Measurements from ENCODE around the gene TMEM54. TPM values are rescaled to one million over a fixed set of nuclear protein-coding genes. Genes with fewer than 3 reads are reported as not detected.

The TMEM54 gene
- total and polyA plus RNA-seq, 11 donors: 5.6 to 15.9 (median 9.3) TPM

DNA sequence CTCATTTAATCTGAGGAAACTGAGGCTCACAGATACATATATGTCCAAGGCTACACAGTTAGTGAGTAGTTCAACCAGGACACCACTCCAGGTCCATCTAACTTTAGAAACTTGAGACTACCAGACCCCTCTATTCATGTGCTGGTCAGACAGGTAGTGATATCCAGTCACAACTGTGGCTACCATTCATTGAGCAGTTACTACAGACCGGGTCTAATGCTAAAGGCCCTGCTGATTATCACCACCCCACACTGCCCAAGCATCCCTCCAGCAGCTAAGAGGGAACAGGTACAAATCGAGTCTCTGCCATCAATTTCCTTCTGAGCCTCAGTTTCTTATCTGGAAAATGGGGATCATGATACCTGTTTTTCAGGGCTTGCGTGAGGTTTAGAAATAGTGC lies 9.6 kb downstream of the TMEM54 start:
- TF ChIP-seq, protein P1, sequence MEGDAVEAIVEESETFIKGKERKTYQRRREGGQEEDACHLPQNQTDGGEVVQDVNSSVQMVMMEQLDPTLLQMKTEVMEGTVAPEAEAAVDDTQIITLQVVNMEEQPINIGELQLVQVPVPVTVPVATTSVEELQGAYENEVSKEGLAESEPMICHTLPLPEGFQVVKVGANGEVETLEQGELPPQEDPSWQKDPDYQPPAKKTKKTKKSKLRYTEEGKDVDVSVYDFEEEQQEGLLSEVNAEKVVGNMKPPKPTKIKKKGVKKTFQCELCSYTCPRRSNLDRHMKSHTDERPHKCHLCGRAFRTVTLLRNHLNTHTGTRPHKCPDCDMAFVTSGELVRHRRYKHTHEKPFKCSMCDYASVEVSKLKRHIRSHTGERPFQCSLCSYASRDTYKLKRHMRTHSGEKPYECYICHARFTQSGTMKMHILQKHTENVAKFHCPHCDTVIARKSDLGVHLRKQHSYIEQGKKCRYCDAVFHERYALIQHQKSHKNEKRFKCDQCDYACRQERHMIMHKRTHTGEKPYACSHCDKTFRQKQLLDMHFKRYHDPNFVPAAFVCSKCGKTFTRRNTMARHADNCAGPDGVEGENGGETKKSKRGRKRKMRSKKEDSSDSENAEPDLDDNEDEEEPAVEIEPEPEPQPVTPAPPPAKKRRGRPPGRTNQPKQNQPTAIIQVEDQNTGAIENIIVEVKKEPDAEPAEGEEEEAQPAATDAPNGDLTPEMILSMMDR (IDR thresholded peaks at IDR 0.05): no peak
- no peak for TF ChIP-seq POLR2A (IDR thresholded peaks at IDR 0.05)
- Histone ChIP-seq H3K4me3 (no peak overlapping the region), H3K4me1 (peaks cover 0 to 19% (median 6%) of the 10 kb centered on the region in 12 donors), H3K27ac (no peak overlapping the region), H3K9me3 (no peaks in the 10 kb centered on the region), H3K36me3 (no peaks in the 10 kb centered on the region), H3K27me3 (peaks cover 0 to 72% (median 36%) of the 10 kb centered on the region in 9 donors)
- no peak for ATAC-seq
- no peak for DNase-seq
- intact Hi-C loops (cut with DNase I): no loop called here
- WGBS, 4 donors: 84 to 95% (median 91%) methylated on average over 3 of the region's 3 CpGs

DNA sequence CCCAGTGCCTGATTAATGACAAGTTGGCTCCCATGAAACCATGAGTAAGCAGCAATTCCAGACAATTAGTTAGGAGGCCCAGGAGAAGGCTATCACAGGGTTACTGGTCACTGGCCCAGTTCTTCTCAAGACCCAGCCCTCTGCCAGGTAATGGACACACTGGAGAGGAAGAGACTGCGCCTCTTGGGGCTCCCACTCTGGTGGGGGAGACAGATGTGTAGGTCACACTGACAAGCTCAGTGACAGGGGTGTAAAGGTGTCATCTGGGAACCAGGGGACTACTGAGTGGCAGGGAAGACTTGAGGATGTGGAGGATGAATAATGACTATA lies 10.0 kb downstream of the TMEM54 start:
- intact Hi-C loops (cut with DNase I): no loop called here
- no peak for TF ChIP-seq POLR2A (IDR thresholded peaks at IDR 0.05)
- TF ChIP-seq, protein P1 (IDR thresholded peaks at IDR 0.05): no peak
- WGBS, 4 donors: 85 to 97% (median 89%) methylated on average over 1 of the region's 1 CpG
- no peaks in the 10 kb centered on the region for H3K9me3 ChIP-seq
- H3K27me3 ChIP-seq: peaks cover 0 to 76% (median 40%) of the 10 kb centered on the region in 9 donors
- no peak overlapping the region for H3K27ac ChIP-seq
- peaks cover 0 to 23% (median 9%) of the 10 kb centered on the region in 12 donors for H3K4me1 ChIP-seq
- no peaks in the 10 kb centered on the region for H3K36me3 ChIP-seq
- no peak for DNase-seq
- no peak overlapping the region for H3K4me3 ChIP-seq
- no peak for ATAC-seq

DNA sequence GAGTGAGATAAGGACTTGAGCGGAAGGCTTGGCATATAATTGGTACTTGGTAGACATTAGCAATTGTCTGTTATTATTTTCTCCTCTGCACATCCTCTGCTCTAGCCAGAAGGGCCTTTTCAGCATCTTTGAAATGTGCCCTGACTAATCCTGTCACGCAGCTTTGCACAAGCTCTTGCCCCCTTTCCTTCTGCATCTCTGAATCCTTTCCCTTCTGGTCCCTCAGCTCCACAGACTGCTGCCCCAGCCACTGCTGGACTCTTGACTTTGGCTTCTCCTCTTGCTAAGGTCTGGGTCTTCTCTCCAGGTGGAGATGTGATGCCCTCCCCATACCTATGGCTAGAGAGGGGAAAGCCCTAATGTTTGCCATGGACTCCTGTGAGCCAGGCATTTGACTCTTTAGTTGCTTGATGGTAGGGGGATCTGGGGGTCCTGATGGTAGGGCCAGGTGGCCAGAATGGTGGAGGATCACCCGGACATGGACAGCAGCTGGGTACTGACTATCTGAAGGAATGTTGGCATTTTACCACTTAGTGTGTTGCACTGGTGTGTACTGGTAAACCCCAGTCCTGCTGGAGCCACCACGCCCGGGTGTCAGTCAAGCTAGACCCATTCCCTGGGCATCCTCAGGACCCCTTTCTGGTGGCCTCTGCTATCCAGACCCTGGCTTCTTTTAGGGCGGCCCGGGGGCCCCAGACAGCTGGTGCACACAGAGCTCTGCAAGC lies 10.5 kb downstream of the TMEM54 start:
- TF ChIP-seq, protein P1 (IDR thresholded peaks at IDR 0.05): no peak
- TF ChIP-seq POLR2A (IDR thresholded peaks at IDR 0.05): no peak
- WGBS, 4 donors: 82 to 88% (median 85%) methylated on average over 5 to 7 of the region's 7 CpGs
- Histone ChIP-seq H3K4me1 (peaks cover 0 to 28% (median 9%) of the 10 kb centered on the region in 12 donors), H3K36me3 (no peaks in the 10 kb centered on the region), H3K9me3 (no peaks in the 10 kb centered on the region), H3K27me3 (peaks cover 4 to 82% (median 45%) of the 10 kb centered on the region in 9 donors), H3K4me3 (no peak overlapping the region), H3K27ac (no peak overlapping the region)
- ATAC-seq (no peak), DNase-seq (no peak)
- intact Hi-C loops (cut with DNase I): no loop called here

DNA sequence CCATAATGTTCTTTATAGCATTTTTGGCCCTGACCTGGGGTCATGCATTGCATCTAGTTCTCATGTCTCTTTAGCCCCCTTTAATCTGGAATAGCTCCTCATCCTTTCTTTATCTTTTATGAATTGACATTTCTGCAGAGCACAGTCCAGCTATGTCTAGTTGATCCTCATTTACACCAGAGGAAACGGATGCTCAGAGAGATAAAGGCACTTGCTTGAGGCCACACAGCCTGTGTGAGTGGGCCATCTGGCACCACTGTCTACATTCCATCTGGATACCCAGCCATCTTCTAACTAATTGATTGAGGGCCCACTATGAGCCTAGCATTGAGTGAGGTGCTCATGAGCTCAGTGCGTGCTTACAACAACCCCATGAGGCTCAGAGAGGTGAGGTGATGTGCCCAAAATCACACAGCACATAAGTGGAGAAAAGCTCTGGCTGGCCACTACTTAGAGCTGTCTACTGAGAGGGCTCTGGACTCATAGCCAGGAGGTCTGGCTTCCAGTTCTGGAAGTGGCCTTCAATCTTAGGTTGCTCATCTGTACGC lies 11.4 kb downstream of the TMEM54 start:
- DNase-seq: no peak

More for the DNA sequence above, 11.4 kb downstream of the TMEM54 start:
- intact Hi-C loops (cut with DNase I): no loop called here
- TF ChIP-seq POLR2A (IDR thresholded peaks at IDR 0.05): no peak
- TF ChIP-seq, protein P1 (IDR thresholded peaks at IDR 0.05): no peak
- H3K27ac ChIP-seq: no peak overlapping the region
- H3K9me3 ChIP-seq: no peaks in the 10 kb centered on the region
- no peaks in the 10 kb centered on the region for H3K36me3 ChIP-seq
- peaks cover 0 to 28% (median 9%) of the 10 kb centered on the region in 12 donors for H3K4me1 ChIP-seq
- no peak overlapping the region for H3K4me3 ChIP-seq
- H3K27me3 ChIP-seq: peaks cover 6 to 90% (median 51%) of the 10 kb centered on the region in 9 donors
- WGBS, 4 donors: 81 to 84% (median 82%) methylated on average over 3 of the region's 3 CpGs
- no peak for ATAC-seq
